Astrocyte (in vitro differentiated cells and primary cell): Measurements from ENCODE around the gene PURB. TPM values are rescaled to one million over a fixed set of nuclear protein-coding genes. Genes with fewer than 3 reads are reported as not detected.
"Not testable (repeated sequence)": the region's sequence is repeated elsewhere in the genome, so short reads cannot be mapped to it uniquely, and the experiment has no call there.

Experiments
- DNase-seq: peaks from one replicate; pipeline ENCODE4 v3.0.0-alpha.2; 2010; ENCODE audit warnings: low read depth
- FAIRE-seq: peaks from 2 replicates; lab custom pipeline; 2011; peaks lifted over from hg19 to GRCh38; lab: Jason Lieb, UNC
- H2AFZ ChIP-seq: 2 replicates; pipeline ENCODE4 v1.6.0; 2012; ENCODE audit warnings: low read depth, low read length, inconsistent platforms
- H3K27ac ChIP-seq: 2 replicates; pipeline ENCODE4 v1.5.1; 2011; ENCODE audit warnings: low read depth, low read length, inconsistent platforms
- H3K27me3 ChIP-seq: 2 replicates; pipeline ENCODE4 v1.6.0; 2011; ENCODE audit warnings: low read length, inconsistent platforms; ENCODE audit not compliant: insufficient read depth
- H3K36me3 ChIP-seq: 2 replicates; pipeline ENCODE4 v1.5.1; 2011; ENCODE audit warnings: low read length, inconsistent platforms; ENCODE audit not compliant: insufficient read depth
- H3K4me1 ChIP-seq: 2 replicates; pipeline ENCODE4 v1.5.1; 2011; ENCODE audit warnings: low read length, inconsistent platforms; ENCODE audit not compliant: insufficient read depth
- H3K4me2 ChIP-seq: 2 replicates; pipeline ENCODE4 v1.6.0; 2012; ENCODE audit warnings: low read length, inconsistent platforms
- H3K4me3 ChIP-seq: 2 replicates; pipeline ENCODE4 v1.5.1; 2011; ENCODE audit warnings: low read depth, mild to moderate bottlenecking, low read length, inconsistent platforms; ENCODE audit not compliant: insufficient read depth
- H3K79me2 ChIP-seq: 2 replicates; pipeline ENCODE4 v1.6.0; 2012; ENCODE audit warnings: mild to moderate bottlenecking, low read length, inconsistent platforms; ENCODE audit not compliant: insufficient read depth
- H3K9ac ChIP-seq: 2 replicates; pipeline ENCODE4 v1.6.0; 2012; ENCODE audit warnings: mild to moderate bottlenecking, low read length, inconsistent platforms
- H3K9me3 ChIP-seq: 2 replicates; pipeline ENCODE4 v1.5.1; 2012; ENCODE audit warnings: low read depth, mild to moderate bottlenecking, low read length, inconsistent platforms; ENCODE audit not compliant: insufficient read depth
- H4K20me1 ChIP-seq: 2 replicates; pipeline ENCODE4 v1.6.0; 2012; ENCODE audit warnings: low read length, inconsistent platforms; ENCODE audit not compliant: insufficient read depth
- H3K27ac Mint-ChIP-seq: one replicate; pipeline ENCODE4 v1.8.0; 2021; ENCODE audit warnings: mild to moderate bottlenecking, mixed read lengths; ENCODE audit not compliant: unreplicated experiment
- H3K27me3 Mint-ChIP-seq: one replicate; pipeline ENCODE4 v1.8.0; 2021; ENCODE audit warnings: low read depth, mixed read lengths; ENCODE audit not compliant: unreplicated experiment
- H3K36me3 Mint-ChIP-seq: one replicate; pipeline ENCODE4 v1.8.0; 2021; ENCODE audit warnings: low read depth, mixed read lengths; ENCODE audit not compliant: unreplicated experiment
- H3K4me1 Mint-ChIP-seq: one replicate; pipeline ENCODE4 v1.8.0; 2021; ENCODE audit warnings: low read depth, mixed read lengths; ENCODE audit not compliant: unreplicated experiment
- H3K4me3 Mint-ChIP-seq: one replicate; pipeline ENCODE4 v1.8.0; 2021; ENCODE audit warnings: mild to moderate bottlenecking, moderate library complexity, mixed read lengths; ENCODE audit not compliant: unreplicated experiment
- H3K9me3 Mint-ChIP-seq: one replicate; pipeline ENCODE4 v1.8.0; 2021; ENCODE audit warnings: mild to moderate bottlenecking, mixed read lengths; ENCODE audit not compliant: unreplicated experiment
- EZH2 ChIP-seq: IDR thresholded peaks from 2 replicates; pipeline ENCODE4 v1.6.1; 2012; ENCODE audit warnings: mild to moderate bottlenecking, low read length, inconsistent platforms; ENCODE audit not compliant: insufficient read depth
- total RNA-seq: library from RNA; stranded (reverse); gene quantifications from 2 replicates; pipeline ENCODE4 v1.2.1, GENCODE V29; 2021
- TF ChIP-seq, protein P1 (sequence below): IDR thresholded peaks from 2 replicates; pipeline ENCODE4 v1.5.1; 2011; ENCODE audit warnings: low read depth, mild to moderate bottlenecking, inconsistent platforms, low read length, moderate library complexity; ENCODE audit not compliant: insufficient read depth

Gene PURB
- total RNA-seq, 1 donor from 2014 or later: 26.3 TPM

- Histone ChIP-seq H3K9me3 (no peaks in the 10 kb centered on the region), H4K20me1 (peaks cover 47% of the 10 kb centered on the region), H2AFZ (peak overlapping the region; percentile 59), H3K4me1 (peaks cover 16% of the 10 kb centered on the region), H3K27ac (peak overlapping the region; percentile 86), H3K9ac (peak overlapping the region; percentile 96), H3K36me3 (no peaks in the 10 kb centered on the region), H3K4me2 (peak overlapping the region; percentile 93), H3K4me3 (peak overlapping the region; percentile 100), H3K27me3 (no peaks in the 10 kb centered on the region), H3K79me2 (peaks cover 56% of the 10 kb centered on the region)
- no peaks in the 10 kb centered on the region for H3K9me3 Mint-ChIP-seq
- TF ChIP-seq EZH2: no peak
- TF ChIP-seq, protein P1, sequence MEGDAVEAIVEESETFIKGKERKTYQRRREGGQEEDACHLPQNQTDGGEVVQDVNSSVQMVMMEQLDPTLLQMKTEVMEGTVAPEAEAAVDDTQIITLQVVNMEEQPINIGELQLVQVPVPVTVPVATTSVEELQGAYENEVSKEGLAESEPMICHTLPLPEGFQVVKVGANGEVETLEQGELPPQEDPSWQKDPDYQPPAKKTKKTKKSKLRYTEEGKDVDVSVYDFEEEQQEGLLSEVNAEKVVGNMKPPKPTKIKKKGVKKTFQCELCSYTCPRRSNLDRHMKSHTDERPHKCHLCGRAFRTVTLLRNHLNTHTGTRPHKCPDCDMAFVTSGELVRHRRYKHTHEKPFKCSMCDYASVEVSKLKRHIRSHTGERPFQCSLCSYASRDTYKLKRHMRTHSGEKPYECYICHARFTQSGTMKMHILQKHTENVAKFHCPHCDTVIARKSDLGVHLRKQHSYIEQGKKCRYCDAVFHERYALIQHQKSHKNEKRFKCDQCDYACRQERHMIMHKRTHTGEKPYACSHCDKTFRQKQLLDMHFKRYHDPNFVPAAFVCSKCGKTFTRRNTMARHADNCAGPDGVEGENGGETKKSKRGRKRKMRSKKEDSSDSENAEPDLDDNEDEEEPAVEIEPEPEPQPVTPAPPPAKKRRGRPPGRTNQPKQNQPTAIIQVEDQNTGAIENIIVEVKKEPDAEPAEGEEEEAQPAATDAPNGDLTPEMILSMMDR: no peak
- H3K36me3 Mint-ChIP-seq: no peaks in the 10 kb centered on the region
- peak overlapping the region; percentile 97 for H3K27ac Mint-ChIP-seq
- H3K4me1 Mint-ChIP-seq: peaks cover 8% of the 10 kb centered on the region
- H3K27me3 Mint-ChIP-seq: no peaks in the 10 kb centered on the region
- peak overlapping the region; percentile 95 for H3K4me3 Mint-ChIP-seq
- FAIRE-seq: no peak
- no peak for DNase-seq
Measured at GRCh38 chr7:44846816-44847508, 38.4 kb downstream of the PURB start.

- not testable (repeated sequence) for H3K9me3 Mint-ChIP-seq, H3K27me3 Mint-ChIP-seq
Measured at GRCh38 chr7:44846390-44846789, 38.9 kb downstream of the PURB start.

GRCh38 chr7:44845451-44845850 is 39.9 kb downstream of the PURB start:
- Histone ChIP-seq H3K27ac (no peak overlapping the region), H3K27me3 (no peaks in the 10 kb centered on the region), H3K4me2 (peak overlapping the region; percentile 93), H3K36me3 (no peaks in the 10 kb centered on the region), H2AFZ (no peak overlapping the region), H4K20me1 (peaks cover 60% of the 10 kb centered on the region), H3K9ac (no peak overlapping the region), H3K79me2 (peaks cover 70% of the 10 kb centered on the region), H3K4me3 (no peak overlapping the region), H3K9me3 (no peaks in the 10 kb centered on the region), H3K4me1 (peaks cover 16% of the 10 kb centered on the region)
- TF ChIP-seq EZH2: no peak
- TF ChIP-seq, protein P1: no peak
- DNase-seq (no peak), FAIRE-seq (no peak)
- Mint-ChIP-seq H3K4me3 (no peak overlapping the region), H3K9me3 (no peaks in the 10 kb centered on the region), H3K4me1 (peaks cover 8% of the 10 kb centered on the region), H3K27me3 (no peaks in the 10 kb centered on the region), H3K27ac (no peak overlapping the region), H3K36me3 (no peaks in the 10 kb centered on the region)

More at GRCh38 chr7:44846390-44846789, 38.9 kb downstream of the PURB start:
- Mint-ChIP-seq H3K27ac (peak overlapping the region; percentile 51), H3K4me3 (peak overlapping the region; percentile 95)
- not testable (repeated sequence) for H3K36me3 ChIP-seq, H3K4me1 Mint-ChIP-seq, DNase-seq, H3K27me3 ChIP-seq, H2AFZ ChIP-seq, FAIRE-seq, H3K9me3 ChIP-seq, H3K36me3 Mint-ChIP-seq
- peaks cover 62% of the 10 kb centered on the region for H3K79me2 ChIP-seq
- H3K4me2 ChIP-seq: peak overlapping the region; percentile 93
- H3K4me1 ChIP-seq: peaks cover 16% of the 10 kb centered on the region
- peak overlapping the region; percentile 86 for H3K27ac ChIP-seq
- peak overlapping the region; percentile 96 for H3K9ac ChIP-seq
- peaks cover 51% of the 10 kb centered on the region for H4K20me1 ChIP-seq
- peak overlapping the region; percentile 100 for H3K4me3 ChIP-seq

GRCh38 chr7:44843440-44843839 is 41.9 kb downstream of the PURB start:
- H3K9me3 Mint-ChIP-seq, H3K27me3 Mint-ChIP-seq, H3K4me1 ChIP-seq, H3K9ac ChIP-seq, DNase-seq, H3K9me3 ChIP-seq, H3K27ac ChIP-seq, H3K4me3 ChIP-seq, H2AFZ ChIP-seq, H3K4me3 Mint-ChIP-seq, H3K36me3 Mint-ChIP-seq, H3K27ac Mint-ChIP-seq, H3K27me3 ChIP-seq, H3K4me1 Mint-ChIP-seq, FAIRE-seq, H3K36me3 ChIP-seq, H3K4me2 ChIP-seq: not testable (repeated sequence)
- Histone ChIP-seq H3K79me2 (peaks cover 87% of the 10 kb centered on the region), H4K20me1 (peaks cover 65% of the 10 kb centered on the region)
